Endothelial cell of umbilical vein (primary cell): ENCODE results near the gene PRSS21.

Experiments
- EZH2 ChIP-seq: IDR thresholded peaks from 2 replicates; pipeline ENCODE4 v1.6.1; 2012; ENCODE audit warnings: borderline replicate concordance, low read depth, mild to moderate bottlenecking, moderate library complexity, low read length, inconsistent platforms; ENCODE audit not compliant: severe bottlenecking
- FOS ChIP-seq: IDR thresholded peaks from 2 replicates; pipeline ENCODE4 v1.6.1; 2011; ENCODE audit warnings: mild to moderate bottlenecking, low read length, moderate library complexity, borderline replicate concordance; ENCODE audit not compliant: insufficient read depth
- GATA2 ChIP-seq: IDR thresholded peaks from 2 replicates; pipeline ENCODE4 v1.7.0; 2011; ENCODE audit warnings: low read depth, mild to moderate bottlenecking, moderate library complexity, mixed read lengths, low read length; ENCODE audit not compliant: insufficient read length, insufficient read depth
- POLR2A ChIP-seq: IDR thresholded peaks from 2 replicates; pipeline ENCODE4 v1.6.1; 2012; ENCODE audit warnings: low read depth, mild to moderate bottlenecking, control low read depth, low read length
- POLR2AphosphoS5 ChIP-seq: IDR thresholded peaks from 2 replicates; pipeline ENCODE4 v1.6.1; 2012; ENCODE audit warnings: low read depth, mild to moderate bottlenecking, control low read depth, low read length, moderate library complexity; ENCODE audit not compliant: insufficient read depth
- TF ChIP-seq, protein P1 (sequence below), 2 donors: IDR thresholded peaks; 1 replicate in 1 of 2; 2 replicates in 1 of 2; pipeline ENCODE4 v1.5.1; 2011; ENCODE audit warnings: low read length in 2 of 2, mild to moderate bottlenecking in 2 of 2, moderate library complexity in 2 of 2, control low read depth in 1 of 2, inconsistent platforms in 1 of 2, low read depth in 1 of 2; ENCODE audit not compliant: insufficient read depth in 1 of 2; ENCODE audit errors: extremely low read depth in 1 of 2
- TF ChIP-seq, protein P2 (sequence below): IDR thresholded peaks from 2 replicates; pipeline ENCODE4 v1.6.1; 2011; ENCODE audit not compliant: insufficient read depth, insufficient read length

DNA sequence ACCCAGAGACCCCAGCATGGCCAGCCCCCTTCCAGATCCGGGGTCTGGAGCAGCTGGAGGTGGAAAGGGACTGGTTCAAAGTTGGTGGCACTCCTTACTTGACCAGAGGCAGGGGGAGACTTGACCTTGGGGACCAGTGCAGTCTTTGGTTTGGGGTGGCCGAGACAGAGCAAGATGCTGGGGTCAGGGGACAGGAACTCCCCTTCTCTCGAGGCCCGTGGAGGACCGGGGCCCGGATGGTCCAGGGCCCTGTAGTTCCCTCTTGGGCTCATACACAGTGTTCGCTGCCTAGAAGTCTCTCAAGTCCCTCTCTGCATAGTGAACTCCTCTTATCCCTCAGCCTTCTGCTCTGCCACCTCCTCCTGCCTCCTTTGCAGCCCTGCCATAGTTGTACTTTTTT lies 29.1 kb upstream of the PRSS21 start:
- TF ChIP-seq, protein P1, sequence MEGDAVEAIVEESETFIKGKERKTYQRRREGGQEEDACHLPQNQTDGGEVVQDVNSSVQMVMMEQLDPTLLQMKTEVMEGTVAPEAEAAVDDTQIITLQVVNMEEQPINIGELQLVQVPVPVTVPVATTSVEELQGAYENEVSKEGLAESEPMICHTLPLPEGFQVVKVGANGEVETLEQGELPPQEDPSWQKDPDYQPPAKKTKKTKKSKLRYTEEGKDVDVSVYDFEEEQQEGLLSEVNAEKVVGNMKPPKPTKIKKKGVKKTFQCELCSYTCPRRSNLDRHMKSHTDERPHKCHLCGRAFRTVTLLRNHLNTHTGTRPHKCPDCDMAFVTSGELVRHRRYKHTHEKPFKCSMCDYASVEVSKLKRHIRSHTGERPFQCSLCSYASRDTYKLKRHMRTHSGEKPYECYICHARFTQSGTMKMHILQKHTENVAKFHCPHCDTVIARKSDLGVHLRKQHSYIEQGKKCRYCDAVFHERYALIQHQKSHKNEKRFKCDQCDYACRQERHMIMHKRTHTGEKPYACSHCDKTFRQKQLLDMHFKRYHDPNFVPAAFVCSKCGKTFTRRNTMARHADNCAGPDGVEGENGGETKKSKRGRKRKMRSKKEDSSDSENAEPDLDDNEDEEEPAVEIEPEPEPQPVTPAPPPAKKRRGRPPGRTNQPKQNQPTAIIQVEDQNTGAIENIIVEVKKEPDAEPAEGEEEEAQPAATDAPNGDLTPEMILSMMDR (IDR thresholded peaks at IDR 0.05; ENCODE audit: extremely low read depth in 1 of 2, insufficient read depth in 1 of 2, low read depth in 1 of 2, low read length in 2 of 2) = no peak
- TF ChIP-seq EZH2 (no peak), POLR2AphosphoS5 (no peak), POLR2A (no peak), FOS (no peak), GATA2 (no peak)
- TF ChIP-seq, protein P2, sequence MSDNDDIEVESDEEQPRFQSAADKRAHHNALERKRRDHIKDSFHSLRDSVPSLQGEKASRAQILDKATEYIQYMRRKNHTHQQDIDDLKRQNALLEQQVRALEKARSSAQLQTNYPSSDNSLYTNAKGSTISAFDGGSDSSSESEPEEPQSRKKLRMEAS = no peak
